ENCODE data around the gene ABCC11.
A peak's percentile ranks its signal among the peaks of the same experiment; 100 is the strongest.
"Not testable (repeated sequence)": the region's sequence is repeated elsewhere in the genome, so short reads cannot be mapped to it uniquely, and the experiment has no call there.

Gene ABCC11

GRCh38 chr16:48244863-48245195 lies 2.5 kb downstream of the ABCC11 start:
- DNase-seq, result no peak

- peak; percentile 88 for DNase-seq
These were observed 3.1 kb downstream of the ABCC11 start, which contains the start of gene LONP2 for GRCh38 chr16:48244080-48244862. Gene LONP2 (plus strand): TSS chr16:48244300. CDS start chr16:48244389, 89 bp downstream.

GRCh38 chr16:48240147-48240546 lies 7.2 kb downstream of the ABCC11 start:
- DNase-seq, result not testable (repeated sequence)

- no peak for DNase-seq
These were observed 11.1 kb downstream of the ABCC11 start for GRCh38 chr16:48236286-48236685.

- no peak for DNase-seq
These were observed 11.7 kb downstream of the ABCC11 start for GRCh38 chr16:48235556-48236136.

GRCh38 chr16:48235058-48235555 lies 12.2 kb downstream of the ABCC11 start:
- DNase-seq, result no peak

GRCh38 chr16:48234630-48235029 lies 12.7 kb downstream of the ABCC11 start:
- no peak for DNase-seq

- no peak for DNase-seq
These were observed 14.8 kb downstream of the ABCC11 start for GRCh38 chr16:48232493-48233040.

GRCh38 chr16:48231727-48232492 lies 15.4 kb downstream of the ABCC11 start:
- DNase-seq, result peak; percentile 17

GRCh38 chr16:48225456-48225855 lies 21.9 kb downstream of the ABCC11 start:
- no peak for DNase-seq

- DNase-seq, result no peak
These were observed 23.8 kb downstream of the ABCC11 start for GRCh38 chr16:48223490-48223889.

- DNase-seq, result no peak
These were observed 26.4 kb downstream of the ABCC11 start for GRCh38 chr16:48220891-48221290.

- DNase-seq, result no peak
These were observed 28.9 kb downstream of the ABCC11 start for GRCh38 chr16:48218473-48218872.

GRCh38 chr16:48217708-48218107 lies 29.6 kb downstream of the ABCC11 start:
- DNase-seq, result no peak

- DNase-seq, result no peak
These were observed 31.6 kb downstream of the ABCC11 start for GRCh38 chr16:48215738-48216137.

- DNase-seq, result no peak
These were observed 35.3 kb downstream of the ABCC11 start for GRCh38 chr16:48212033-48212432.

GRCh38 chr16:48210747-48211146 lies 36.6 kb downstream of the ABCC11 start:
- no peak for DNase-seq

- no peak for DNase-seq
These were observed 40.6 kb downstream of the ABCC11 start for GRCh38 chr16:48206594-48207242.

- no peak for DNase-seq
These were observed 42.6 kb downstream of the ABCC11 start for GRCh38 chr16:48204825-48205151.

GRCh38 chr16:48203974-48204824 lies 43.1 kb downstream of the ABCC11 start:
- DNase-seq, result no peak

- no peak for DNase-seq
These were observed 45.7 kb downstream of the ABCC11 start for GRCh38 chr16:48201515-48202201.

Measured in CD4-positive, alpha-beta T cell treated with Interleukin-6 for 4 hours (primary cell).